BLaER1 (cell line): ENCODE measurements around the gene SERPINH1.
A peak's percentile ranks its signal among the peaks of the same experiment; 100 is the strongest.

Experiments used
- H3K27ac ChIP-seq: shearing (Covaris generic); formaldehyde crosslinking; 2 replicates; pipeline ENCODE4 v1.8.1; 2022
- H3K27me3 ChIP-seq: shearing (Covaris generic); formaldehyde crosslinking; 2 replicates; pipeline ENCODE4 v1.8.1; 2022
- H3K36me3 ChIP-seq: shearing (Covaris generic); formaldehyde crosslinking; 2 replicates; pipeline ENCODE4 v1.8.1; 2022
- H3K4me1 ChIP-seq: shearing (Covaris generic); formaldehyde crosslinking; 2 replicates; pipeline ENCODE4 v1.8.1; 2022
- H3K4me2 ChIP-seq: shearing (Covaris generic); formaldehyde crosslinking; 2 replicates; pipeline ENCODE4 v1.8.1; 2022
- H3K4me3 ChIP-seq: shearing (Covaris generic); formaldehyde crosslinking; 2 replicates; pipeline ENCODE4 v1.8.1; 2022
- H3K9ac ChIP-seq: shearing (Covaris generic); formaldehyde crosslinking; 2 replicates; pipeline ENCODE4 v1.8.1; 2022
- H3K9me3 ChIP-seq: shearing (Covaris generic); formaldehyde crosslinking; 2 replicates; pipeline ENCODE4 v1.8.1; 2022
- H4K20me1 ChIP-seq: shearing (Covaris generic); formaldehyde crosslinking; 2 replicates; pipeline ENCODE4 v1.8.1; 2022
- Cebpa-rat ChIP-seq: shearing (Covaris generic); IDR thresholded peaks from 2 replicates; pipeline ENCODE4 v1.8.1; 2022

The SERPINH1 gene

GRCh38 chr11:75593286-75593915, 31.3 kb downstream of the SERPINH1 start:
- H3K36me3 ChIP-seq: no peaks in the 10 kb centered on the region
- no peak for TF ChIP-seq Cebpa-rat
- no peak overlapping the region for H3K4me3 ChIP-seq
- no peak overlapping the region for H3K4me2 ChIP-seq
- H3K9me3 ChIP-seq: no peaks in the 10 kb centered on the region
- no peak overlapping the region for H3K9ac ChIP-seq
- H3K27ac ChIP-seq: no peak overlapping the region
- peaks cover 25% of the 10 kb centered on the region for H3K4me1 ChIP-seq
- no peaks in the 10 kb centered on the region for H4K20me1 ChIP-seq
- H3K27me3 ChIP-seq: no peaks in the 10 kb centered on the region

GRCh38 chr11:75594211-75594610, 32.2 kb downstream of the SERPINH1 start:
- Histone ChIP-seq H3K4me3 (no peak overlapping the region), H3K36me3 (no peaks in the 10 kb centered on the region), H3K4me2 (no peak overlapping the region), H3K4me1 (peaks cover 31% of the 10 kb centered on the region), H3K9ac (no peak overlapping the region), H3K9me3 (no peaks in the 10 kb centered on the region), H3K27ac (no peak overlapping the region), H3K27me3 (no peaks in the 10 kb centered on the region), H4K20me1 (no peaks in the 10 kb centered on the region)
- TF ChIP-seq Cebpa-rat: no peak

DNA sequence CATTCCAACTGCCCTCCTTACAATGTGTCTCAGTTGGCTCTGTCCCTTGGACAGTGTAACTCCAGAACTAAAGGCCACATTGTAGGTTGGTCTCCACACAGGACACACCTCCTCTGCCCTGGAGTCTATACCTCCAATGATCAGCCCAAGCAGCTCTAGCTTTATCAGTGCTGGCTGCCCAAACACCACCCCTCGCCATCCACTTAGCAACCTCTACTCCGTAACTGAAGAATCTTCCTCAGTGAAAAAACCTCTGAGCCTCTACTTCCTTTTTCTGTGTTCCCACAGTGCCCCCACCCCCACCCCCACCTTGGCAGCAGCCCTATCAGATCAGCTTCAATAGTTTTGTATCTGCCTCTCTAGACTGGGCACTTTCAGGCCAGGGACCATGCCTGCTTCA, 33.4 kb downstream of the SERPINH1 start:
- no peak for TF ChIP-seq Cebpa-rat
- Histone ChIP-seq H3K27me3 (no peaks in the 10 kb centered on the region), H3K9ac (peak overlapping the region; percentile 14; the same call in 1 of the 2 replicates), H3K9me3 (no peaks in the 10 kb centered on the region), H3K27ac (peak overlapping the region; percentile 52), H3K4me3 (no peak overlapping the region), H3K4me1 (peaks cover 37% of the 10 kb centered on the region), H3K4me2 (peak overlapping the region; percentile 85), H4K20me1 (no peaks in the 10 kb centered on the region), H3K36me3 (no peaks in the 10 kb centered on the region)

GRCh38 chr11:75596914-75597313, 34.9 kb downstream of the SERPINH1 start:
- H3K9me3 ChIP-seq: no peaks in the 10 kb centered on the region
- H3K4me1 ChIP-seq: peaks cover 52% of the 10 kb centered on the region
- no peak overlapping the region for H3K27ac ChIP-seq
- no peak overlapping the region for H3K4me2 ChIP-seq
- no peaks in the 10 kb centered on the region for H4K20me1 ChIP-seq
- H3K9ac ChIP-seq: no peak overlapping the region
- H3K4me3 ChIP-seq: no peak overlapping the region
- no peak for TF ChIP-seq Cebpa-rat
- no peaks in the 10 kb centered on the region for H3K36me3 ChIP-seq
- H3K27me3 ChIP-seq: no peaks in the 10 kb centered on the region

- Histone ChIP-seq H4K20me1 (no peaks in the 10 kb centered on the region), H3K4me2 (no peak overlapping the region), H3K27me3 (no peaks in the 10 kb centered on the region), H3K27ac (no peak overlapping the region), H3K9ac (no peak overlapping the region), H3K36me3 (no peaks in the 10 kb centered on the region), H3K4me1 (peaks cover 59% of the 10 kb centered on the region), H3K9me3 (no peaks in the 10 kb centered on the region), H3K4me3 (no peak overlapping the region)
- TF ChIP-seq Cebpa-rat: no peak
Observed at GRCh38 chr11:75597636-75598035, 35.6 kb downstream of the SERPINH1 start.

DNA sequence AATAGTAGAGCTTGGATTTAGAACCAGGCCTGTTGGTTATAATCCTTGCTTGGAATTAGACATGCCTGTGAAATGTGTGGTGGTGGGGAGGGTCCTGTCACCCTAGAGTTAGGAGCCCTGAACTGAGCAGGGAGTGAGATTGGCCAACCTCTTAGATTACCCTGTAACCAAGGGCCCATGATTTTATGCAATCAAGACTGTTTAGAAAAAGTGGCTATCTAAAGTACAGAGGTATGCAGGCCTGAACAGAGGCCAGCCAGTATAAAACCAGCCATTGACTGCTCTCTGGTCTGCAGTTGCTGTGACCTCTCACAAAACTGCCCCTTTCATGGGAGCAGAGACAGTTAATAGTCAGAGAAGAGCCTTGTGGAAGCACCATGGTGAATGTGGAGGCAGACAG, 36.2 kb downstream of the SERPINH1 start:
- H3K27me3 ChIP-seq: no peaks in the 10 kb centered on the region
- no peak overlapping the region for H3K9ac ChIP-seq
- H3K4me2 ChIP-seq: no peak overlapping the region

DNA sequence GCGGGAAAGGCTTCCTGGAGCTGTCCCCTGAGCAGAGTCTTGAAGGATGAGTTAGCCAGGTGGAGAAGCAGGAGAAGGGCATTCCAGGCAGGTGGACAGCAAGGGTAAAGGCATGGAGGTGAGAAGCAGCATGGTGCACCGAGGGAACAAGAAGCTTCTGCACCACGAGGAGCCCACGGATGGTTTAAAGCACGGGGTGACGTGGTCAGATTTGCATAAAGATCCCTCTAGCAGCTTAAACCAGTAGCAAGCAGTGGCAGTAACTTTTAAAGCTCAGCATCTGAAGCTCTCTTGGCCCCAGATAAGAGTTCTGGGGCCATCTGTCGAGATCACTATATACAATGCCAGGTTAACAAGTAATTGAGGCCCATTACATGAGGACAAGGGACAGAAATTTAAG, 36.8 kb downstream of the SERPINH1 start:
- no peaks in the 10 kb centered on the region for H4K20me1 ChIP-seq
- no peaks in the 10 kb centered on the region for H3K27me3 ChIP-seq
- H3K4me2 ChIP-seq: 0 out of 2 replicates have a peak overlapping the region, but pooled peaks have one; percentile 18
- no peaks in the 10 kb centered on the region for H3K36me3 ChIP-seq
- H3K4me3 ChIP-seq: no peak overlapping the region
- no peaks in the 10 kb centered on the region for H3K9me3 ChIP-seq
- peaks cover 67% of the 10 kb centered on the region for H3K4me1 ChIP-seq
- no peak overlapping the region for H3K27ac ChIP-seq
- no peak overlapping the region for H3K9ac ChIP-seq
- TF ChIP-seq Cebpa-rat: no peak

More for the DNA sequence above, 36.2 kb downstream of the SERPINH1 start:
- no peaks in the 10 kb centered on the region for H4K20me1 ChIP-seq
- H3K4me3 ChIP-seq: no peak overlapping the region
- peaks cover 66% of the 10 kb centered on the region for H3K4me1 ChIP-seq
- H3K36me3 ChIP-seq: no peaks in the 10 kb centered on the region
- H3K27ac ChIP-seq: no peak overlapping the region
- no peaks in the 10 kb centered on the region for H3K9me3 ChIP-seq
- no peak for TF ChIP-seq Cebpa-rat

DNA sequence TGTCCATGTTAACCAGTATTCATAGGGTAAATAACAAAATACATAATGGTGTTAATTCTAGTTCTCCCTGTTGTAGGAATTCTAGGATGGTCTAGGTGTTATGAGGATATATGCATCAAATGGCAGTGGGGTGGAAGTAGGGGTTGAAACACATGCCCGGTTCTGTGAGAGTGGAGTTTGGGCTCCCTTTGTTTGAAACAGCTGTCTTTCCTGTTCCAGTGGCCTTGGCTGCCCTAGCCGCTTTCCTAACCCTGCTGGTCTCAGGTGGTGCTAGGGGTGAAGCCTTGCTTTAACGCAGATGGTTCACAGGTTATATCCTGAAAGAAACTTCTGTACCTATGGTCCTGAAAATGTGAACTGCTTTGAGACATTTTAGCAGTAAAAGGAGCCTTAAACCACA, 38.3 kb downstream of the SERPINH1 start:
- no peaks in the 10 kb centered on the region for H3K27me3 ChIP-seq
- peaks cover 56% of the 10 kb centered on the region for H3K4me1 ChIP-seq
- no peaks in the 10 kb centered on the region for H4K20me1 ChIP-seq
- no peak for TF ChIP-seq Cebpa-rat
- H3K4me3 ChIP-seq: no peak overlapping the region
- H3K9me3 ChIP-seq: no peaks in the 10 kb centered on the region
- peak overlapping the region; percentile 73 for H3K4me2 ChIP-seq
- H3K27ac ChIP-seq: peak overlapping the region; percentile 70; the same call in 1 of the 2 replicates
- no peak overlapping the region for H3K9ac ChIP-seq
- H3K36me3 ChIP-seq: no peaks in the 10 kb centered on the region

DNA sequence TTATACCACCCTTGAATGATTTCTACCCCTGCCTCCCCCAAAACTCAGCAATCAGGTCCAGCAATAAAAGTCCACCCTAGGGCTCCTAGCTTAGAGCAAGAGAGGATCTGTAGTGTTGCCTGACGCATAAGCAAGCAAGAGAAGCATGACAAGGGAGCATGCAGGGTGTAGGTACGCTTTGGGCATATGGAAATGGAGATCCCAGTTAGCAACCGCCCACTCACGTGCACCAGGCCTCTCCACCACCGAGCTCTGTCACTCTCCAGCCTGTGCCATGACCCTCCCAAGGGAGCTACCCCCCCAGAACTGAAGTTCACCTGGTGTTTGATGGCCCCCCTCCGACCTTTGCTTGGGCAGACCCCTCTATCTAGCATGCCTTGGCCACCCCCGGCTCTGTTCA, 39.4 kb downstream of the SERPINH1 start:
- Histone ChIP-seq H3K36me3 (no peaks in the 10 kb centered on the region), H3K9me3 (no peaks in the 10 kb centered on the region), H3K27me3 (no peaks in the 10 kb centered on the region), H3K4me3 (no peak overlapping the region), H3K27ac (0 out of 2 replicates have a peak overlapping the region, but pooled peaks have one; percentile 70), H3K9ac (no peak overlapping the region), H3K4me1 (peaks cover 44% of the 10 kb centered on the region), H3K4me2 (peak overlapping the region; percentile 73), H4K20me1 (no peaks in the 10 kb centered on the region)
- no peak for TF ChIP-seq Cebpa-rat

DNA sequence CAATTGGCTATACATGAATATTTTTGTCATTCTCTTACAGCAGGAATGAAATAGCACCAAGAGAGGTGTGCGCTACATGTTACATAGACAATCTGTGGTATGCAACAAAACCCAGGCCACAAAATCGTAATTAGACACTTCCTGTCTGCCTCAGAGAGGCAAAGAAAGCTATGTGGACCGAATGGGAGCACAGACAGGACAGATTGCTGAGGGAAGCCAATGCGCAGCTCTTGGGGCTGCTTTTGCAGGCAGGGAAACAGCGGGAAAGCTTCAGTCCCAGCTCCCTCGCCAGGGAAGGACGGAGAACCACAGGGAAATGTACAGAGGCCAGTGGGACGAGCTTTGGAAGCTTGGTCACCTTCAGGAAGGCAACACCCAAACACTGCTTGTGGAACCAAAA, 40.9 kb downstream of the SERPINH1 start:
- Histone ChIP-seq H3K27ac (no peak overlapping the region), H3K4me2 (peak overlapping the region; percentile 73)

More for the DNA sequence above, 40.9 kb downstream of the SERPINH1 start:
- no peaks in the 10 kb centered on the region for H3K9me3 ChIP-seq
- H4K20me1 ChIP-seq: no peaks in the 10 kb centered on the region
- peaks cover 42% of the 10 kb centered on the region for H3K4me1 ChIP-seq
- no peak overlapping the region for H3K9ac ChIP-seq
- no peaks in the 10 kb centered on the region for H3K27me3 ChIP-seq
- H3K4me3 ChIP-seq: no peak overlapping the region
- H3K36me3 ChIP-seq: no peaks in the 10 kb centered on the region
- no peak for TF ChIP-seq Cebpa-rat
